ENCODE measurements around the gene PUS3.

Gene PUS3

DNA sequence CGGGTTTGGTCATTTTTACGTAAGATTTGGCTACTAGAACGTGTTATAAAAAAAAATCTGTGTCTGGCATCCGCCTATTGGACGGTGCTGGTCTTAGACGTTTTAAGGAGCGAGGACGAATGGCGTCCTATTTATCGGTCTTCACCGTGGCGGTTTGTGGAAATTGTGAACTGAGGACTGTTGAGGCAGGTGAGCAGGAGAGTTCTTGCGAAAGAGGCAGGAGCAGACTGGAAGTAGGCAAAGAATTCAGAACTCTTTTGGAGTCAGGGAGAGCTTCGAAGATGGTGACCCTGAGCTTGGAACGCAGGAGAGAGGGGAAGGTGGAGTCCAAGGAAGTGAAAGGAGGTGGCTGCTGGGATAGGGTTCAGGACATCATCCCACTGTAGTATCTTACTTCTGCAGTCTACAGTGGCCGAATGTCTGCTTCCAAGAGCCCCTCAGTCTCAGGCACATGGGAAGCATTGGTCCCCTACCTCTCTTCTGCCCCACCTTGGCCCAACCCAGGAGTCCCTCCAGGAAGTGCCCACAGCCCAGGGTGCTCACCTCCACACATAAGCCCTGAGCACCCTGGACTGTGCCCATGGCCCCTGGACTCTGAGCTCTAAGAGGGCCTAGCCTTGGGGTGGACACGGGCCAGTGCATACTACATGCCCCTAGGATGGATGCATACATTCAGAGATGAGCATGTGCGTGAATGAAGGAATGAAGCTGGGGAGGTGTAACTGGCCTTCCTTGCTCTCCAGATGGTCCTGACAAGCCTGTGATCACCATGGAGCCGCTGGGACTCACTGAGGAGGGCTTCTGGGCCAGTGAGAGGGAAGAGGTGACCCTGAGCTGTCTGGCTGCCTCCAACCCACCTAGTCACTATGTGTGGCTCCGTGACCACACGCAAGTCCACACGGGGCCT is 46.5 kb upstream of the PUS3 start:
- Histone ChIP-seq H3K4me3 (replicated peaks; ENCODE audit: low read depth, low read length) (no peak overlapping the region), H3K27me3 (replicated peaks; ENCODE audit: control insufficient read depth, insufficient read depth, low read length) (no peaks in the 10 kb centered on the region; the same call in 1 of the 2 replicates), H3K36me3 (ENCODE audit: control insufficient read depth, insufficient read depth, low read length) (no peaks in the 10 kb centered on the region)
- TF ChIP-seq, protein P1, sequence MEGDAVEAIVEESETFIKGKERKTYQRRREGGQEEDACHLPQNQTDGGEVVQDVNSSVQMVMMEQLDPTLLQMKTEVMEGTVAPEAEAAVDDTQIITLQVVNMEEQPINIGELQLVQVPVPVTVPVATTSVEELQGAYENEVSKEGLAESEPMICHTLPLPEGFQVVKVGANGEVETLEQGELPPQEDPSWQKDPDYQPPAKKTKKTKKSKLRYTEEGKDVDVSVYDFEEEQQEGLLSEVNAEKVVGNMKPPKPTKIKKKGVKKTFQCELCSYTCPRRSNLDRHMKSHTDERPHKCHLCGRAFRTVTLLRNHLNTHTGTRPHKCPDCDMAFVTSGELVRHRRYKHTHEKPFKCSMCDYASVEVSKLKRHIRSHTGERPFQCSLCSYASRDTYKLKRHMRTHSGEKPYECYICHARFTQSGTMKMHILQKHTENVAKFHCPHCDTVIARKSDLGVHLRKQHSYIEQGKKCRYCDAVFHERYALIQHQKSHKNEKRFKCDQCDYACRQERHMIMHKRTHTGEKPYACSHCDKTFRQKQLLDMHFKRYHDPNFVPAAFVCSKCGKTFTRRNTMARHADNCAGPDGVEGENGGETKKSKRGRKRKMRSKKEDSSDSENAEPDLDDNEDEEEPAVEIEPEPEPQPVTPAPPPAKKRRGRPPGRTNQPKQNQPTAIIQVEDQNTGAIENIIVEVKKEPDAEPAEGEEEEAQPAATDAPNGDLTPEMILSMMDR (IDR thresholded peaks at IDR 0.05; ENCODE audit: insufficient read depth, low read length, poor library complexity, severe bottlenecking), result no peak
- DNase-seq (ENCODE audit: extremely low read depth, insufficient read length), result no peak

DNA sequence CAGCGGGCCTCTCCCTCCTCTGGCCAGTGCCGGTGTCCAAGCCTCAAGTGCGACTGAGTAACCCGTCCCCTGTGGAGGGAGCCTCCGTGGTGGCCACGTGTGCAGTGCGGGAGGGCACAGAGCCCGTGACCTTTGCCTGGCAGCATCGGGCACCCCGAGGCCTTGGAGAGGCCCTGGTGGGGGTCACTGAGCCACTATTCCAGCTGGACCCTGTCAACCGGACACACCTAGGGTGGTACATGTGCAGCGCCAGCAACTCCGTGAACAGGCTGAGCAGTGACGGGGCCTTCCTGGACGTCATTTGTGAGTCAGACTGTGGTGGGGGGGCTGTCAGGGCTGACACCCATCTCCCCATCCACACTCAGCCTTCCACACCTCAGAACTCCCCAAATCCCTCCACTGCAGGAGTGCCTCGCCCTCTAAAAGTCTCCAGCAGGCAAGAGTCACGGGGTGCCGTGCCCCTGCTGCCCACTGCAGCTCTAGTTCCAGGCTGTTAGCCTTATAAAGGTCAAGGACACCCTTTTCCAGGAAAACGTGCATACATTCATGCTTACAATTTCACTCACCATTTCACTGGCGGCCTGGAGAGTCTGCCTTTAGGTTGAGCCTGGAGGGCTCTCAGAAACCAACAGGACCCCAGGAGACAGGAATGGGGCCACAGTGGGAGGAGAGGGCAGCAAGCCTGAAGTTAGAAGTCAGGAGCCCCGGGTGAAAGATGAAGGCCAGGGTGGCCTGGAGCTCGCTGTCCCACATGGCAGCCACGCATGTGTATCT is 45.5 kb upstream of the PUS3 start:
- TF ChIP-seq, protein P1 (IDR thresholded peaks at IDR 0.05; ENCODE audit: insufficient read depth, low read length, poor library complexity, severe bottlenecking), result no peak
- Histone ChIP-seq H3K4me3 (replicated peaks; ENCODE audit: low read depth, low read length) (no peak overlapping the region), H3K36me3 (ENCODE audit: control insufficient read depth, insufficient read depth, low read length) (no peaks in the 10 kb centered on the region), H3K27me3 (replicated peaks; ENCODE audit: control insufficient read depth, insufficient read depth, low read length) (no peaks in the 10 kb centered on the region; the same call in 1 of the 2 replicates)
- DNase-seq (ENCODE audit: extremely low read depth, insufficient read length), result no peak

DNA sequence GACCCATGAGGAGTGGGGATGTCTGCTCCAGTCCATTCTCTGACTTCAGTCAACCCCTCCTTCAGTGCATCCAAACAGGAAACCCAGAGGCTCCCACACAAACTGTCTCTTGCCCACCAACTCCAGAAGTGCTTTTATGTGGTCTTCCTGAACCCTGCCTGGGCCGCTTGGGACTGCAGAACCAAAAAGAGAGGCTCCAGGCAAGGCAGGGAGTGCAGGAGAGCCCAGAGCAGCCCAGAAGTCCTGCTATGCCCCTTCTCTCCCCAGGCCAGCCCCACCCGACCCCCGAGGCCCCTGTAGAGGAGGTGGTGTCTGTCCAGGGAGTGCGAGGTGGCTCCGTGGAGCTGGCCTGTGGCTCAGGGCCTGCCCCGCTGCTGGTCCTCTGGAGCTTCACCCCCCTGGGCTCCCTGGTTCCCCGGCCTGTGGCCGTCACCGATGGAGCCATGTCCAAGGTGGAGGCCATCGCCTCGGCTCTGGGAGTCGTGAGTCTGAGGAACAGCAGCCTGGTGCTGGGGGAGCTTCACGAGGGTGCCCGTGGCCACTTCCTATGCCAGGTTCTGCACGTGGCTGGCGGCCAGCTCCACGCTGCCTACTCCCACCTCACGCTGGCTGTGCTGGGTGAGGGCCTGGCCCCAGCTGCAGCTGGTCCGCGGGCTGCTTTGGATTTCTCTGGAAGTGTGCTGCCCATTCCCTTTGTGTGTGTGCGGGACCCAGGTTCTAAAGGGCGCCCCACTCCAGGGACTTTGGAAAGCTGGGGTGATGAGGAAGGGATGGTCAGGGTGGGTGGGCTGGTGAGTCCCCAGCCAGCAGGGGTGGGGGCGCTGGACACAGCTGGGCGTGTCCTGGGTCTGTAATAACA is 44.6 kb upstream of the PUS3 start:
- TF ChIP-seq, protein P1 (IDR thresholded peaks at IDR 0.05; ENCODE audit: insufficient read depth, low read length, poor library complexity, severe bottlenecking), result no peak
- Histone ChIP-seq H3K4me3 (replicated peaks; ENCODE audit: low read depth, low read length) (no peak overlapping the region), H3K36me3 (ENCODE audit: control insufficient read depth, insufficient read depth, low read length) (no peaks in the 10 kb centered on the region), H3K27me3 (replicated peaks; ENCODE audit: control insufficient read depth, insufficient read depth, low read length) (no peaks in the 10 kb centered on the region; the same call in 1 of the 2 replicates)
- DNase-seq (ENCODE audit: extremely low read depth, insufficient read length), result no peak

DNA sequence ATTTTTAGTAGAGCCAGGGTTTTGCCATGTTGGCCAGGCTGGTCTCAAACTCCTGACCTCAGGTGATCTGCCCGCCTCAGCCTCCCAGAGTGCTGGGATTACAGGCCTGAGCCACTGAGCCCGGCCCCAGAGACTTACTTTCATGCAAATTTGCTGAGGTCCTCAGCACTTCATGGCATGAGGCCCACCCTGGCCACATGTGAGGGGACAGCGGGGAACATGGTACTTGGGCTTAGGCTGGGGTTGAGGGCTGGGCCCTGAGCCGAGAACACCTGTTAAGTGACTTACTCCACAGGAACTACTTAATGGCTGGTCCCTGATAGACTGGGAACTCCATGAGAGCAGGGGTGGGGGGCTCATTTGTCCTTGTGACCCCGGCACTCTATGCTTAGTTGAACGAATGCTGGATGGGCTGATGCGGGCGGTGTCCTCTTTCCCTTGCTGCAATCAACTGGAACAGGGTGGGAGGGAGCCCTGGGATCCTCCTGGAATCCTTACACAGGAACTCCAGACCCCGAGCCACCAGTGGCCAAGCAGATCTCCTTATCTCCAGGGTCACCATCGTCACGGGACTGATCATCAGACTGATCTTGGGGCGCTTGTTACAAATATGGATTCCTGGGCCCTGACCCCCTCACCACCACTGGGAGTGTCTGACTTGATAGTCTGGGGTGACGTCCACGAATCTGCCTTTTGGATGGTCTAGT is 43.9 kb upstream of the PUS3 start:
- TF ChIP-seq, protein P1 (IDR thresholded peaks at IDR 0.05; ENCODE audit: insufficient read depth, low read length, poor library complexity, severe bottlenecking), result no peak
- Histone ChIP-seq H3K27me3 (replicated peaks; ENCODE audit: control insufficient read depth, insufficient read depth, low read length) (no peaks in the 10 kb centered on the region; the same call in 1 of the 2 replicates), H3K4me3 (replicated peaks; ENCODE audit: low read depth, low read length) (no peak overlapping the region), H3K36me3 (ENCODE audit: control insufficient read depth, insufficient read depth, low read length) (no peaks in the 10 kb centered on the region)
- DNase-seq (ENCODE audit: extremely low read depth, insufficient read length), result no peak

All from GM06990 (cell line).